Vagina (tissue), 2 donors: Measurements from ENCODE around the gene SLC1A1. TPM values are rescaled to one million over a fixed set of nuclear protein-coding genes. Genes with fewer than 3 reads are reported as not detected.

Source experiments
- DNase-seq, 2 donors: peaks; one replicate each; pipeline ENCODE4 v3.0.0-alpha.2; 2017; ENCODE audit errors: extremely low spot score in 2 of 2
- H3K27ac ChIP-seq: fragments of 200-600 bp; sonication (generic); one replicate; pipeline ENCODE4 v1.5.1; 2019
- H3K27me3 ChIP-seq: fragments of 200-600 bp; sonication (generic); one replicate; pipeline ENCODE4 v1.5.1; 2019
- H3K36me3 ChIP-seq, 2 donors: fragments of 200-600 bp; sonication (generic); one replicate each; pipeline ENCODE4 v1.5.1; 2017 to 2019
- H3K4me1 ChIP-seq: fragments of 200-600 bp; sonication (generic); one replicate; pipeline ENCODE4 v1.5.1; 2019
- H3K4me3 ChIP-seq, 2 donors: fragments of 200-600 bp; sonication (generic); 1 replicate in 1 of 2; 2 replicates in 1 of 2; pipeline ENCODE4 v1.5.1; 2016 to 2019
- H3K9me3 ChIP-seq: fragments of 200-600 bp; sonication (generic); one replicate; pipeline ENCODE4 v1.5.1; 2019
- CTCF ChIP-seq, 3 experiments: fragments of 450-650 bp in 2 of 3; fragments of 200-600 bp in 1 of 3; sonication (generic) in 1 of 3; IDR thresholded peaks; one replicate each; pipeline ENCODE4 v1.5.1; 2017 to 2019; ENCODE audit warnings: antibody characterized with exemption in 3 of 3, mild to moderate bottlenecking in 2 of 3, moderate library complexity in 2 of 3
- POLR2A ChIP-seq, 2 donors: fragments of 450-650 bp; IDR thresholded peaks; one replicate each; pipeline ENCODE4 v1.6.1; 2017; ENCODE audit warnings: antibody characterized with exemption in 2 of 2, mild to moderate bottlenecking in 2 of 2, moderate library complexity in 2 of 2
- POLR2AphosphoS5 ChIP-seq, 2 donors: sonication (generic); formaldehyde crosslinking; IDR thresholded peaks; one replicate each; pipeline ENCODE4 v1.9.0; 2017; ENCODE audit warnings: antibody characterized with exemption in 2 of 2, mild to moderate bottlenecking in 2 of 2, low read depth in 1 of 2; ENCODE audit not compliant: insufficient read depth in 1 of 2
- intact Hi-C: fragments of 100-400 bp; cut with DNase I; formaldehyde crosslinking; loops from one replicate; pipeline ENCODE4 v1.15.1; 2023
- total RNA-seq: library from RNA; depleted of rRNA; stranded (reverse); fragments of >200 nt; gene quantifications from one replicate; pipeline ENCODE4 v1.2.3, GENCODE V29; 2016

The SLC1A1 gene
- 1.5 TPM for total RNA-seq

GRCh38 chr9:4489919-4490704 lies at the start of gene SLC1A1:
Gene SLC1A1, plus strand, starts transcription at chr9:4490468. Its CDS starts 212 bp downstream, at chr9:4490680.
- H3K36me3 ChIP-seq, result no peaks in the 10 kb centered on the region
- H3K4me1 ChIP-seq, result peaks cover 24% of the 10 kb centered on the region
- intact Hi-C loops, result no loop called here
- no peak for DNase-seq
- H3K27ac ChIP-seq, result peak within 1 kb of the TSS; percentile 68
- H3K4me3 ChIP-seq, result peak within 1 kb of the TSS; percentile 70 to 82
- TF ChIP-seq POLR2A (IDR thresholded peaks at IDR 0.05) (no peak), POLR2AphosphoS5 (IDR thresholded peaks at IDR 0.05; ENCODE audit: insufficient read depth in 1 of 2, low read depth in 1 of 2) (no peak), CTCF (IDR thresholded peaks at IDR 0.05) (no peak)
- no peaks in the 10 kb centered on the region for H3K27me3 ChIP-seq
- H3K9me3 ChIP-seq, result no peaks in the 10 kb centered on the region

- Histone ChIP-seq H3K36me3 (no peaks in the 10 kb centered on the region), H3K4me1 (no peaks in the 10 kb centered on the region), H3K4me3 (no peak overlapping the region), H3K9me3 (no peaks in the 10 kb centered on the region), H3K27me3 (no peaks in the 10 kb centered on the region), H3K27ac (no peak overlapping the region)
- no peak for TF ChIP-seq POLR2AphosphoS5 (IDR thresholded peaks at IDR 0.05; ENCODE audit: insufficient read depth in 1 of 2, low read depth in 1 of 2)
- no peak for TF ChIP-seq CTCF (IDR thresholded peaks at IDR 0.05)
- TF ChIP-seq POLR2A (IDR thresholded peaks at IDR 0.05), result no peak
- DNase-seq, result no peak
- intact Hi-C loops, result no loop called here
These were observed 47.5 kb upstream of the SLC1A1 start for GRCh38 chr9:4442806-4443205.

GRCh38 chr9:4443439-4443838 lies 46.8 kb upstream of the SLC1A1 start:
- Histone ChIP-seq H3K4me3 (no peak overlapping the region), H3K27me3 (no peaks in the 10 kb centered on the region), H3K27ac (no peak overlapping the region), H3K36me3 (no peaks in the 10 kb centered on the region), H3K4me1 (no peaks in the 10 kb centered on the region), H3K9me3 (no peaks in the 10 kb centered on the region)
- intact Hi-C loops, result no loop called here
- TF ChIP-seq CTCF (IDR thresholded peaks at IDR 0.05) (no peak), POLR2AphosphoS5 (IDR thresholded peaks at IDR 0.05; ENCODE audit: insufficient read depth in 1 of 2, low read depth in 1 of 2) (no peak)
- no peak for DNase-seq

- Histone ChIP-seq H3K9me3 (no peaks in the 10 kb centered on the region), H3K36me3 (no peaks in the 10 kb centered on the region), H3K4me3 (no peak overlapping the region), H3K4me1 (no peaks in the 10 kb centered on the region), H3K27me3 (no peaks in the 10 kb centered on the region), H3K27ac (no peak overlapping the region)
- intact Hi-C loops, result no loop called here
- no peak for TF ChIP-seq POLR2AphosphoS5 (IDR thresholded peaks at IDR 0.05; ENCODE audit: insufficient read depth in 1 of 2, low read depth in 1 of 2)
- TF ChIP-seq POLR2A (IDR thresholded peaks at IDR 0.05), result no peak
- TF ChIP-seq CTCF (IDR thresholded peaks at IDR 0.05), result no peak
- DNase-seq, result no peak
These were observed 28.8 kb upstream of the SLC1A1 start for GRCh38 chr9:4461437-4461836.

GRCh38 chr9:4463824-4464223 lies 26.4 kb upstream of the SLC1A1 start:
- Histone ChIP-seq H3K27ac (no peak overlapping the region), H3K4me1 (no peaks in the 10 kb centered on the region), H3K4me3 (no peak overlapping the region), H3K9me3 (no peaks in the 10 kb centered on the region), H3K36me3 (no peaks in the 10 kb centered on the region), H3K27me3 (no peaks in the 10 kb centered on the region)
- intact Hi-C loops, result no loop called here
- TF ChIP-seq POLR2AphosphoS5 (IDR thresholded peaks at IDR 0.05; ENCODE audit: insufficient read depth in 1 of 2, low read depth in 1 of 2), result no peak
- no peak for DNase-seq
